ENCODE results near the gene TCF7.

Gene TCF7

DNA sequence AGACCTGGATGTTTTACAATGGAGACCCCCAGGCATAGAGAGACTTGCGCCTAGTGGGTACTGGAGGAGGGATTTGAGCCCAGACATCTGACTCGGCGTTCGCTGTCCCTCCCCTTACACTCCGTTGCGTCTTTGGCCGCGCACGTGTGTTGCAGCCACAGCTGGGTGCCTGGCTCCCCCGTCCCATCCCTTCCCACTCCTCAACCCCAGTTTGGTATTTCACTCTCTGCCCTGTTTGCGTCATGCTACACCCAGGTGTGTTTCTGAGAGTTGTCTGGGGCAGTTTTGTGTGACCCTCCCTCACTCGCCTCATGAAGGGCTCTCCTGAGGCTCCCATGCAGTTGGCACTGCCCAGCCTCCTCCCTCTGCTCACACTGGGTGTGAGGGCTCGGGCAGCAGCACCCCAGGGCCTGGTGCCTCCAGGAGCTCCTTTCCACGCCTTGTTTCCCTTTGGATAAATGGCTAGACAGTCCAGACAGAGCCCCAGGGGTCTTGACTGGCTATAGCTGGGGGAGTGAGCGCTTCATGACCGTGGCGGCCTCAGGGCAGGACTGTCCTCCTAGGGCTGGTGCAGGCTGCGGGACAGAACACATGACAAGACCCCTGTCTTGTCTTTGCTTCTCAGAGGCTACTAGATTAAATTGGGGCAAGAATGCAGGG lies 13.6 kb downstream of the TCF7 start:
- no peak for DNase-seq (ENCODE audit: low read depth)
- H3K4me3 ChIP-seq (ENCODE audit: low read depth, low read length), result no peak overlapping the region
- TF ChIP-seq, protein P1, sequence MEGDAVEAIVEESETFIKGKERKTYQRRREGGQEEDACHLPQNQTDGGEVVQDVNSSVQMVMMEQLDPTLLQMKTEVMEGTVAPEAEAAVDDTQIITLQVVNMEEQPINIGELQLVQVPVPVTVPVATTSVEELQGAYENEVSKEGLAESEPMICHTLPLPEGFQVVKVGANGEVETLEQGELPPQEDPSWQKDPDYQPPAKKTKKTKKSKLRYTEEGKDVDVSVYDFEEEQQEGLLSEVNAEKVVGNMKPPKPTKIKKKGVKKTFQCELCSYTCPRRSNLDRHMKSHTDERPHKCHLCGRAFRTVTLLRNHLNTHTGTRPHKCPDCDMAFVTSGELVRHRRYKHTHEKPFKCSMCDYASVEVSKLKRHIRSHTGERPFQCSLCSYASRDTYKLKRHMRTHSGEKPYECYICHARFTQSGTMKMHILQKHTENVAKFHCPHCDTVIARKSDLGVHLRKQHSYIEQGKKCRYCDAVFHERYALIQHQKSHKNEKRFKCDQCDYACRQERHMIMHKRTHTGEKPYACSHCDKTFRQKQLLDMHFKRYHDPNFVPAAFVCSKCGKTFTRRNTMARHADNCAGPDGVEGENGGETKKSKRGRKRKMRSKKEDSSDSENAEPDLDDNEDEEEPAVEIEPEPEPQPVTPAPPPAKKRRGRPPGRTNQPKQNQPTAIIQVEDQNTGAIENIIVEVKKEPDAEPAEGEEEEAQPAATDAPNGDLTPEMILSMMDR (conservative IDR thresholded peaks at IDR 0.05; ENCODE audit: low read depth, low read length), result no peak

DNA sequence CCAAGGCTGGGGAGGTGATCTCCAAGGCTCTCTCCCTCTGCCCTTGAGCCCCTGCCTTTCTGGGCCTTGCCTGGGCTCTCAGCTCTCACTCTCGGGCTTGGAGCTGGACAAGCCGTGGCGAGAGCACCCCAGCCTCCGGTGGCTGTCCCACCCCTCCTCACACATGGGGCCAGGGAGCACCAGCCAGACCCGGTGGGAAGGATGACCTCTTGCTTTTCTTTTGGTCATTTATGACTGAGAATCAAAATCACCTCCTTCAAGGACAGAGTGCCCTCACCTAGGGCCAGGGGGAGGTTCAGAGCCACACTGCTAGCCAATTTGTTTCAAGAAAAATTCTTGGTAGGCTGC lies 14.1 kb downstream of the TCF7 start:
- TF ChIP-seq, protein P1 (conservative IDR thresholded peaks at IDR 0.05; ENCODE audit: low read depth, low read length), result no peak
- H3K4me3 ChIP-seq (ENCODE audit: low read depth, low read length), result no peak overlapping the region
- DNase-seq (ENCODE audit: low read depth), result no peak

DNA sequence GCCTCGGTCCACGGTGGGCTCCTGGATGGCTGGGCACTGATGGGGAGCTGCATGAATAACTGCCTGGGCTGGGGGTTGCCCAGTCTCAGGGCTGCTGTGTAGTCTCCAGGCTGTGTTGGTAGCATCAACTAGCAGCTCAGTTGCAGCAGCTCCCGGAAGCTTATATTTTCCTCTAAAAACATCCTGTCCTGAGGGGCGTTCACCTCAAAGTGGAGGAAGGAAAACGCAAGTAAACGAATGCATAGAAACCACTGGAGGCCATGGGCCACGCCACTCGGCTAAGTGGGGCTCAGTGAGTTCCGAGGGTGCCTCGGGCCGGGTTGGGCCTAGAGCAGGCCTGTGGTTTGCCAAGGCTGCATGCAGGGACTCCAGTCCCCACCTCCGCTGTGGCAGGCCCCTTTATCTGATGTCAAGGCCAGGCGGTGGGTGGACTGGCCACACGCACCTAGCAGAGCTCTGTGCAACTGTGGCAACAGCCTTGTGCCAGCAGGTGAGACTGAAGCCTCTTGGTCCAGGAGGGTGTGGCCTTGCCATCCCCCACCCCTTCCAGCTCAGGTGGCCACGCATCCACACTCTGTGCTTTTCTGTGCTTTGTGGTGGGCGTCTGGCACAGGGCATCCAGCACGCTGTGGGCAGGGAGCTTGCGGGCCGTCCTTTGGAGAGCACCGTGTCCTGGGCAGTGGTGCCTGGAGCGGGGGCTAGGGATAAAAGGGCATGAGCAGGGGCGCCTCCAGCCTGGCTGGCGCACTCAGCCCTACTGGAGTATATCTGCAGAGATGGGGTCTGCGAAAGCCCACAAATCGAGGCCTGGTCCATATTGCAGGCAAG lies 15.1 kb downstream of the TCF7 start:
- TF ChIP-seq, protein P1 (conservative IDR thresholded peaks at IDR 0.05; ENCODE audit: low read depth, low read length), result no peak
- no peak overlapping the region for H3K4me3 ChIP-seq (ENCODE audit: low read depth, low read length)
- no peak for DNase-seq (ENCODE audit: low read depth)

DNA sequence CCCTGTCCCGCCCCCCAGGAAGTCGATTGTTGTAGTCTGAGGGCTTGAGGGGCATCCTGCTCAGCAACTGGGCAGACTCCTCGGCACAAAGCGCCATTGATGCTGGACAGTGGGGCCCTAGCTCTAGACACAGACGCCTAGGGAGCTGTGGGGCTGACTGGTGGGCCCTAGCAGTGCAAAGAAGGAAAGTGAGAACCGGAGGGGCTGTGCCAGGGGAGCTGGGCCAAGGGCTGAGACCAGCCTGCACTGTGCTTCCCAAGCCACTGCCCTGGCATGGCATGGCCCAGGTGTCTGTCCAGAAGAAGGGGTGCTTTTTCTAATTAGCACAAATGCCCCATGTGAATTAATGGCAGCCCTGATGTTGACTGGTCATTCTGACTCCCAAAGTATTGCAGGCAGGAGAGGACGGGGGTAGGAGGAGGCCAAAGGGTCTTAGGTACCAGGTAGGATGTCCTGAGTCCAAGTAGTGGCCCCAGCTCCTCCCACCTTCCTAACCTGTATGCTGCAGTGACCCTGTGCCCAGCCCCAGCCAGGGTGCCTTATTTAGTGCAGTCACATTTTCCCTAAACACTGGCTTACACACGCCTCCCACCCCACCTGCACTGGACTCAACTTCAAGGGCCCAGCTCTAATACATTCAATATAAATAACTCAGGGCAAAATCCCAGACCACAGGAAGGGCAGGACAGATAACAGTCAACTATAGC lies 15.9 kb downstream of the TCF7 start:
- no peak overlapping the region for H3K4me3 ChIP-seq (ENCODE audit: low read depth, low read length)
- TF ChIP-seq, protein P1 (conservative IDR thresholded peaks at IDR 0.05; ENCODE audit: low read depth, low read length), result no peak
- no peak for DNase-seq (ENCODE audit: low read depth)

DNA sequence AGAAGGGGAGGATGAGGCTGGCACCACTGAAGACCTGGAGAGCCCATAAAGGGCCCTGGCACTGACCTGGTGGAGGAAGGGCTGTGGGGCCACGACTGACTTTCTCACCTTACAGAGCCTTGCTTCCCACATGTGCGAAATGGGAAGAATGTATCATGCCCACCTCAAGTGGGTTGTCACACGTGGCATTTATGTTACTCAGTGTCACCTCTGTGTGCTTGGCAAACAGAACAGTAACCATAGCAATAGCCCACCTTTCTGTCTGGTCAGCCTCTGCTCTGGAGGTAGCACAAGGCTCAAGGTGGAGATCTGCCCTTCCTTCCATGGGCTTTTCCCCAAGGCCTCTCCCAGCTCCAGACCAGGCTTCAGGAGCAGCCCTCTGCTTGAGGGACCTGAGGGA lies 16.7 kb downstream of the TCF7 start:
- no peak for DNase-seq (ENCODE audit: low read depth)
- no peak overlapping the region for H3K4me3 ChIP-seq (ENCODE audit: low read depth, low read length)
- TF ChIP-seq, protein P1 (conservative IDR thresholded peaks at IDR 0.05; ENCODE audit: low read depth, low read length), result no peak

DNA sequence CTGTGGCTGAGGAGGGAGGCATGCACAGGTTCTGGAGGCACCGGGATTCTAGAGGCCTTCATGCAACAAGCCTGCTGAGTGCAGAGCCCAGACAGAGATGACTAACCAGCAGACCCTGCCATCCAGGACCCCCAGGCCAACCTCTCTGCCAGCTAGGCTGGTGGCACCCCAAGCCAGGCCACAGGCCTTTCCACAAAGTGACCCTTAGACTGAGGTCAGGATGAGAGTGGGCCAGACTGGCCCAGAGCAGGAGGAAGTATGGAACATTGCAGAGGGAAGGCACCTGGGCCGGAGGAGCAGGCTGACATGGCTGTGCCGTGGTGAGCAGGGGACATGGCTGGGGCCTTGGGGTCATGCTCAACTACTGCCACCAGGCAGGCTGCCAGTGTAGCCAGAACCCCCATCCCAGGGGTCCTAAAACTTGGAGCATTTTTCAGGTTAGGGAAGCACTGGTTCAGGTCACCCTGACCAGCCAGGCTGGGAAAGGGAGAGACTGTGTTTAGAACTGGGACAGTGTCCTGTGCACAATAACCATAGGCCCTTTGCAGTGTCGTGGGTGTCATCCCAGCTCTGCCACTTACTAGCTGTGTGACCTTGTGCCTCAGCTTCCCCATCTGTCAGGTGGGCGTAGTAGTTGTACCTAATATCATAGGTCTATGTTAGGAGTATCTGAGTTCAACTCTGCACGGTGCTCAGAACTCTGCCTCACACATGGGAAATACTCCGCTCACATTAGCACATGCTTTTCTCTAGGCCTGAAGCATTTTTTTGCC lies 17.3 kb downstream of the TCF7 start:
- no peak for DNase-seq (ENCODE audit: low read depth)

More for the DNA sequence above, 17.3 kb downstream of the TCF7 start:
- no peak overlapping the region for H3K4me3 ChIP-seq (ENCODE audit: low read depth, low read length)
- TF ChIP-seq, protein P1 (conservative IDR thresholded peaks at IDR 0.05; ENCODE audit: low read depth, low read length), result no peak

Measured in choroid plexus epithelial cell (primary cell).